ENCODE data around the gene ADPRH. TPM values are rescaled to one million over a fixed set of nuclear protein-coding genes. Genes with fewer than 3 reads are reported as not detected.
"Not testable (repeated sequence)": the region's sequence is repeated elsewhere in the genome, so short reads cannot be mapped to it uniquely, and the experiment has no call there.

Gene ADPRH
- polyA plus RNA-seq, 4 donors = 6.6 to 7.4 (median 7.3) TPM

- not testable (repeated sequence) for DNase-seq (ENCODE audit: low read depth in 4 of 4, low spot score in 3 of 4)
Observed at GRCh38 chr3:119594929-119595328, 15.6 kb downstream of the ADPRH start.

DNA sequence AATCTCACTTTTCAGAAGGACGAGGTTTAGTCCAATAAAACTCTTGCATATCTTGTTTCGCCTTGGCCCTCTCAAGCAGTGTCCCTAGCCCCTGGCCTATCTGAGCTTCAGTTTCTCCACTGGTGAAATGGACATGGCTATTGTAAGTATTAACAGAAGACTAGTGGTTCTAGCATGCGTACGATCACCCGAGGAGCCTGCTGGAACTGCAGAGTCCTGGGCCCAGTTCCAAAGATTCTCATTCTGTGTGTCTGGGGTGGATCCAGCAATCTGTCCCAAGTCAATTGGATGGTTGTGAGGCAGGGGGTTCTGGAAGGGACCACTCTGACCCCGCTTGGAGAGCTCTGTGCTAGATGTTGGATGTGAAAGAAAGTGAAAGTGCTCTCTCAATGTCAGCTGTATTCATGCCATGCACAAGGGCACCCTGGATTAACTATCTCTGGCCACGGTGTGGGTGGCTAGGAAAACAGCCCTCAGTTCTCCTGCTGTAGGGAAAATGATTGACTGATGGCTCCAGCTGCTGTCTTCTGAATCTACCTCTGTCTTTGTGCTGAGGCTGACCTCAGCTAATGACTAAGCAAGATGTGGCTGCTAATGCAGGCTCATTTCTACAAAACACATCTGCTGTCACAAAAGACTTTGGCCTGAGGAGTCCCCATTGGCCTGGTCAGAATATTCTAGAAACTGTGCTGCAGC, 16.5 kb downstream of the ADPRH start:
- no peak for DNase-seq (ENCODE audit: low read depth in 4 of 4, low spot score in 3 of 4)

DNA sequence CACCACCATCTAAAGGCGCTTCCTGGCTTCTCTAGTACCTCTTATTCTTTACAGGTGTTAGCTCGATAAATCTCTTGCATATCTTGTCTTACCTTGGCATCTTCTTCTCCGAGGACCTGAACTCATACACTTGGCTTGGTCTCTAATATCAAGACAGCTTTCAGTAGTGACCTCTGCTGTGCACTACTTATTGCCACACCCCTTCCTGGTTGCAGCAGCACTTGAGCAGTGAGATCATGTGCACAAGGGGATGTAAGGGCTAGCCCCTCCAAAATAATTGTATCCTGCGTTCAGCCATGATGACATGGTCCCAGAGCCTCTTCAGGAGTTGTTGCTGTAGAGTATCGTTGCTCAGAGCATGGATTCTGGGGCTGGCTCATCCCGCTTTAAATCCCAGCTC, 17.1 kb downstream of the ADPRH start:
- DNase-seq (ENCODE audit: low read depth in 4 of 4, low spot score in 3 of 4) = no peak

- DNase-seq (ENCODE audit: low read depth in 4 of 4, low spot score in 3 of 4) = peak; percentile 20 to 52 (median 34)
Observed at GRCh38 chr3:119597548-119598288, 18.4 kb downstream of the ADPRH start, which contains the start of gene PLA1A. PLA1A (plus strand) TSS chr3:119597885; CDS start chr3:119597914, 29 bp downstream.

DNA sequence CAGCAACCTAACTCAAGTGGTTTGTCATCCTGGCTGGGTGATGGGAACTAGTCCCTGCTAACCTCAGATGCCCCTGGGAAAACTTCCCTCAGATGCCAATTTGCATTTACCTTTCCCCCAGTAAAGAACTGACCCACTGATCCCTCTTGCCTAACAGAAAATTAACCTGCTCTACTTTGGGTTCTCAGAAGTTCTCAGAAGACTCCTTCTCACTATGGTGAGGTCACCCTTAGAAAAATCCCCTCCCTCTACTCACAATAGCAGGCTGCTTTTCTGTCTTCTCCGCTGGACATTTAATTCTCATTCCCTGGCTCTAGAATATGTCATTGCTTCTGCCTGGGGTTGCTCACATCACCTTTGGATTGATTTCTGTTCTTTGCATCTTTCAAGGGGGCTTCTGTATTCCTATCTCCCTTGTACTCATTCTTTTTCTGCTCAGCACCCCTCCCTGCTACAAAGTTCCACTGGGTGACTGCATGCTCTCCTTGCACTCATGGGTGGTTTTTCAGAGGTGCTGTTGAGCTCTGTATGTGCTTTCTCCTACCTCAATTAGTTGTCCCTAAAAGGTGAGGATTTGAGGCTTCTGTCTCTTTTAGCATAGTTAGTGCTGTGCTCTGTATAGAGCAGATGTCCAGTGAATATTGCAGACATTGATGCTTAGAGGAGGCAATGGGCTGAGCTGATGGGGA, 19.3 kb downstream of the ADPRH start:
- DNase-seq (ENCODE audit: low read depth in 4 of 4, low spot score in 3 of 4) = no peak

- no peak for DNase-seq (ENCODE audit: low read depth in 4 of 4, low spot score in 3 of 4)
Observed at GRCh38 chr3:119599558-119600174, 20.4 kb downstream of the ADPRH start.

GRCh38 chr3:119600732-119601131, 21.4 kb downstream of the ADPRH start:
- DNase-seq (ENCODE audit: low read depth in 4 of 4, low spot score in 3 of 4) = no peak

DNA sequence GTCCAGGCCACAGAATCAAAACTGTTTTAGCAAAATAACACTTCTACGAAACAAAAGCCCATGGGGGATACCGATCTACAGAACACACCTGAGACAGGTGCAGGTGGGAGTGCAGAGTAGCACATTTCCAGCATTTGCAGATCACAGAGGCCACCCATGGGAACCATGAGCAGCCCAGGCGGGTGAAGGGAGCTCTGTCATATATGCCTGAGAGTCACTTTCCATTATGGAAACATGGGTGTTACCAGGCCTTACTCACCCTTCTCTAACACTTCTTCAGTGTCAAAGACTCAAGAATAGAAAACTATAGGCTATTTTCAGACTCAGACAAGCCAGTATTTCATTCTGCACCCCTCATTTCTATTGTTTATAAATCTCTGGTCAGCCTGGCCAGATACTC, 21.9 kb downstream of the ADPRH start:
- DNase-seq (ENCODE audit: low read depth in 4 of 4, low spot score in 3 of 4) = no peak

- no peak for DNase-seq (ENCODE audit: low read depth in 4 of 4, low spot score in 3 of 4)
Observed at GRCh38 chr3:119602676-119603075, 23.4 kb downstream of the ADPRH start.

DNA sequence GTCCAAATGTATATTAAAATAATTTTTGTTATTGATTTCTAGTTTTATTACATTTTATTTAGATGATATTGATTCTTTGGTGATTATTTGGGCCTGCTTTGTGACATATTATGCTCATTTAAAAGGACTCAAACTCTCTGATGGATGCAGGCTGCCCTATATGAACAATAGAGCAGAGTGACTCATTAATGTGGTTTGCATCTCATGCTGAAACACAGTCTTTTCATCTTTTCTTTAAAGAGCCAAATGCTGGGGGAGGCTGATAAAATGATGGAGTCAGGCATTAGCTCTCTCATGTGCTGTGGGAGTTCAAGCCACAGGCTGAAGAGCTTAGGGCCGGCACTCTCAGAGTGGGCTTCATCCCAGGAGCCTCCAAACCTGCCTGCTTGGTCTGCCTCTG, 25.6 kb downstream of the ADPRH start:
- DNase-seq (ENCODE audit: low read depth in 4 of 4, low spot score in 3 of 4) = no peak

GRCh38 chr3:119608405-119609000, 29.2 kb downstream of the ADPRH start:
- DNase-seq (ENCODE audit: low read depth in 4 of 4, low spot score in 3 of 4) = no peak

DNA sequence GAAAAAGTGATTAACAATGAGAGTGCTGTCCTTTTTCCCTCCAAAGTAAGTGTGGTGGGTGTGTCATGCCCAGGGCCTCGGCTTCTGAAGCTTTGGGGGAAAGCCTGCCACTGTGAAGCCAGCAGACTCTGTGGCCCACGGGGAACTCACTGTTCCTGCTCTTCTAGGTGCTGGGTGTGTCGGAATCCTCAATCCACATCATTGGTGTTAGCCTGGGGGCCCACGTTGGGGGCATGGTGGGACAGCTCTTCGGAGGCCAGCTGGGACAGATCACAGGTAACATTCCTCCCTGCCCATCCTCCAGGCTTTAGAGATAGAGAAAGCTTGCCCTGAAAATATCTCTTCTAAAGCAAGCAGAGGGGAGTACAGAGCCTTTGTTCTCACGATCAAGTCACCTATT, 30.0 kb downstream of the ADPRH start:
- DNase-seq (ENCODE audit: low read depth in 4 of 4, low spot score in 3 of 4) = no peak

GRCh38 chr3:119611664-119612063, 32.4 kb downstream of the ADPRH start:
- no peak for DNase-seq (ENCODE audit: low read depth in 4 of 4, low spot score in 3 of 4)

- no peak for DNase-seq (ENCODE audit: low read depth in 4 of 4, low spot score in 3 of 4)
Observed at GRCh38 chr3:119613201-119613600, 33.9 kb downstream of the ADPRH start.

DNA sequence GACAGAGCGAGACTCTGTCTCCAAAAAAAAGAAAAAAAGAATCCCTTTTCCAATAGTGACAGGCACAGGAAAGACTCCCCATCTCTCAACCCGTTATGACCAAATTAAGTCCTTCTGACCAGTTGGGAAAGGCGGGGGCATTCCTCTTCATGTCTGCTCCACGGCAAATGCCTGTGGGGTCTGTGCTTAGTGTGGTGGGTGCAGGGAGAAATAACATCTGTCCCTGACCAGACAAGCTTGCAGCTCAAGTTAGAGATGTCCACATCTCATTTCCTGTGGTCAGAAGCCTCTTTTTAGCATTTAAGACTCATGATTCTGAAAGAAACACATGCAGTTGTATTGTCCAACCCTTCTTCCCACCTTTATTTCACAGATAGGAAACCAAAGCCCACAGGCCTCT, 34.6 kb downstream of the ADPRH start:
- DNase-seq (ENCODE audit: low read depth in 4 of 4, low spot score in 3 of 4) = no peak

DNA sequence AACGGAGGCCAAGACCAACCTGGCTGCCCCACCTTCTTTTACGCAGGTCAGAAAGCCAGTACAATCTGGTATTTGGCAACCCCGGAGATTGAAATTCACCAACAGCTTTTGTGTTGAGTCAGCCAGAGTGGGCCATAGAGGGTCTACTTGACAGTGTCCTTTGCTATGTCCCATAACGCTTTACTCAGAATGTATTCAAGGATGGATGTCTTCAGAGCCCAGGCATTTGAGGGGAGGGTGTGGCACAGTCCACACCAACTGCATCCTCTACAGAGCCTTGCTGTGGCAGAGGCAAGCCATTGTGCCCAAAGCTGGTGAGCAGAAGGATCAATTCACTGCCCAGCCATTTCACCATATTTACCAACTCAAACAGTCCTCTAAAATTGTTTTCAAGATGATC, 36.8 kb downstream of the ADPRH start:
- DNase-seq (ENCODE audit: low read depth in 4 of 4, low spot score in 3 of 4) = no peak

DNA sequence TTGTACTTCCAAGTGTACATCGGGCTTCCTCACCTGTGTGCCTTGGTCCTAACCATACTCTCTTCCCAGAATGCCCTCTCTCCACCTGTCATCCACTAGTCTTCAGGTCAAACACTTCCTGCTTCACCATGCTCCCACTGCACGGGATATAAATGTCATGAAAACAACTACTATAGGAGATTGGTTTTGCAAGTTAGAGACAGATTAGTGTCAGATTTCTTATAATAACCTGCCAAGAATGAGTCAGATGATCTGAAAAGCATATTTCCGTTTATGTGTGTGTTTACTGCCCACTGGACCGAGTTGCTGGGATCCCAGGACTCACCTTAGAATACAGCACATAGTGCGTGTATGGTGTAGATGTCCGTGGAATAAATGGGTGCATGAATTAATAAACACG, 39.8 kb downstream of the ADPRH start:
- DNase-seq (ENCODE audit: low read depth in 4 of 4, low spot score in 3 of 4) = no peak

DNA sequence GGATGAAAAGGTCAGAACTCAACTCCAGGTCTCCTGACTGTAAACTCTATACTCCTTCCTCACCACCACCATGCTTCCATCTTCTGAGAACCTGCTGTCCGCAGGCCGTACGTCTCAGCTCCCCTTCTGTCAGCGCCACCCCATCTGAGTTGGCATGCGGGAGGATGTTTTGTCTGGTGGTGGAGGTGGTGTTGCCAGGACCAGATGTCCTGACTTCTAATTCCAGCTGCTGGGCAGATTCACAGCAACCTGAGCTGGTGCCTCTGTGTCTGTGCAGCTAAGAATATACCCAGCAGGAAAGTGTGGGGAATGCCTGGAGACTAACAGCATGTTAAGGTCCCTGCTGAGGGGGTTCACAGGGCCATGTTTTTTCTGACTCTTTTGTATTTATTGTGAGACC, 41.6 kb downstream of the ADPRH start:
- no peak for DNase-seq (ENCODE audit: low read depth in 4 of 4, low spot score in 3 of 4)

GRCh38 chr3:119624002-119624720, 44.9 kb downstream of the ADPRH start:
- DNase-seq (ENCODE audit: low read depth in 4 of 4, low spot score in 3 of 4) = no peak

Data from right renal pelvis (tissue), 4 donors.